Measurements from ENCODE around the gene FOXO1. TPM values are rescaled to one million over a fixed set of nuclear protein-coding genes. Genes with fewer than 3 reads are reported as not detected.

Gene FOXO1
- total RNA-seq, 4 donors from 2014 or later, result 65.7 to 111 (median 87.5) TPM

GRCh38 chr13:40589285-40590109, 76.9 kb downstream of the FOXO1 start:
- no peak for DNase-seq (ENCODE audit: low spot score)
- TF ChIP-seq CTCF (IDR thresholded peaks at IDR 0.05), result no peak
- peak; percentile 48 for ATAC-seq (ENCODE audit: low FRiP score)

- no peak for ATAC-seq (ENCODE audit: low FRiP score)
- TF ChIP-seq CTCF (IDR thresholded peaks at IDR 0.05), result no peak
Measured at GRCh38 chr13:40588101-40588500, 78.3 kb downstream of the FOXO1 start.

GRCh38 chr13:40586886-40587565, 79.4 kb downstream of the FOXO1 start:
- no peak for ATAC-seq (ENCODE audit: low FRiP score)
- no peak for TF ChIP-seq CTCF (IDR thresholded peaks at IDR 0.05)
- DNase-seq (ENCODE audit: low spot score), result no peak

More at GRCh38 chr13:40588101-40588500, 78.3 kb downstream of the FOXO1 start:
- no peak for DNase-seq (ENCODE audit: low spot score)

- ATAC-seq (ENCODE audit: low FRiP score) (no peak), DNase-seq (ENCODE audit: low spot score) (no peak)
- TF ChIP-seq CTCF (IDR thresholded peaks at IDR 0.05), result no peak
Measured at GRCh38 chr13:40585911-40586471, 80.5 kb downstream of the FOXO1 start.

GRCh38 chr13:40583738-40584137, 82.7 kb downstream of the FOXO1 start:
- ATAC-seq (ENCODE audit: low FRiP score), result no peak
- TF ChIP-seq CTCF (IDR thresholded peaks at IDR 0.05), result no peak
- no peak for DNase-seq (ENCODE audit: low spot score)

- ATAC-seq (ENCODE audit: low FRiP score), result no peak
- no peak for DNase-seq (ENCODE audit: low spot score)
- TF ChIP-seq CTCF (IDR thresholded peaks at IDR 0.05), result no peak
Measured at GRCh38 chr13:40582531-40582930, 83.9 kb downstream of the FOXO1 start.

All from omental fat pad (tissue), 4 donors.